ENCODE data around the gene PFN2.

PFN2 gene

DNA sequence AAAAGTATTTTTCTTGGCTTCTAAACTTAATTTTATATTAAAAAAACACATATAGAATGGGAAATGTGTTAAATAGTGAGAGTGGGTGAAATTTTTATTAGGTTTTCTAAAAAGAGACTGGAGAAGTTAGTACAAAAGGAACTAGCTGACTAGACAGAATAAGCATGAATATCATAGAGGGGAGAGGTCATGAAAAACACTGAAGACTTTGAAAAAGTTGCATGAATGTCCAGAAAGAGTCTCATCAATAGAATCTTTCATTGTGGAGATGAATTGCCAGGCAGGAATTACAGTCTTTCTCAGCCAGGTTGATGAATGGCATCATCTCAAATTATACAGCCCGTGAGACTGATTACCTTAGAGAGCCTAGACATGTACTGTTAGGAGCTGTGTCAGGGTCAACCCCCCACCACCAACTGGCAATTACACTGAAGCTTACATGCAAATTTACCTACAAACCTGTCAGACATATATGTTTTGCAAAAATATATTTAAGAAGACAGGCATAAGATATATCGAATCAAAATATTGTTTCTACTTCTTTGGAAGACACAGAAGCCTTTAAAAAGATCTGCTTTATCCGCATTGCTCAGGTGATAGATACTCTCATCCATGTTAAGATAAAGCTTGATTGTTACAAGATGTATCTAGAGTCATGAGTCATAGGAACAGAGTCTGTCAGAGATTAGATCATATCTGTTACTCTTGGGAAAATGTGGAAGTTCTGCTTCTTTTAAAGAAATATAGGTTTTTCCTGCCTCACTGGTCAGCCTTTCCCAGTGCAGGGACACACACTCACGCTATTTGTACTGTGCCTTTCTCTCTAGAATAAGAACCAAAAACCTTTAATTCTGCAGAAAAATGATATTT is 34.8 kb upstream of the PFN2 start:
- no peaks in the 10 kb centered on the region for H3K27me3 ChIP-seq (ENCODE audit: insufficient read depth, low read depth, severe bottlenecking)
- TF ChIP-seq, protein P1, sequence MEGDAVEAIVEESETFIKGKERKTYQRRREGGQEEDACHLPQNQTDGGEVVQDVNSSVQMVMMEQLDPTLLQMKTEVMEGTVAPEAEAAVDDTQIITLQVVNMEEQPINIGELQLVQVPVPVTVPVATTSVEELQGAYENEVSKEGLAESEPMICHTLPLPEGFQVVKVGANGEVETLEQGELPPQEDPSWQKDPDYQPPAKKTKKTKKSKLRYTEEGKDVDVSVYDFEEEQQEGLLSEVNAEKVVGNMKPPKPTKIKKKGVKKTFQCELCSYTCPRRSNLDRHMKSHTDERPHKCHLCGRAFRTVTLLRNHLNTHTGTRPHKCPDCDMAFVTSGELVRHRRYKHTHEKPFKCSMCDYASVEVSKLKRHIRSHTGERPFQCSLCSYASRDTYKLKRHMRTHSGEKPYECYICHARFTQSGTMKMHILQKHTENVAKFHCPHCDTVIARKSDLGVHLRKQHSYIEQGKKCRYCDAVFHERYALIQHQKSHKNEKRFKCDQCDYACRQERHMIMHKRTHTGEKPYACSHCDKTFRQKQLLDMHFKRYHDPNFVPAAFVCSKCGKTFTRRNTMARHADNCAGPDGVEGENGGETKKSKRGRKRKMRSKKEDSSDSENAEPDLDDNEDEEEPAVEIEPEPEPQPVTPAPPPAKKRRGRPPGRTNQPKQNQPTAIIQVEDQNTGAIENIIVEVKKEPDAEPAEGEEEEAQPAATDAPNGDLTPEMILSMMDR (IDR thresholded peaks at IDR 0.05; ENCODE audit: low read depth, low read length) = no peak

DNA sequence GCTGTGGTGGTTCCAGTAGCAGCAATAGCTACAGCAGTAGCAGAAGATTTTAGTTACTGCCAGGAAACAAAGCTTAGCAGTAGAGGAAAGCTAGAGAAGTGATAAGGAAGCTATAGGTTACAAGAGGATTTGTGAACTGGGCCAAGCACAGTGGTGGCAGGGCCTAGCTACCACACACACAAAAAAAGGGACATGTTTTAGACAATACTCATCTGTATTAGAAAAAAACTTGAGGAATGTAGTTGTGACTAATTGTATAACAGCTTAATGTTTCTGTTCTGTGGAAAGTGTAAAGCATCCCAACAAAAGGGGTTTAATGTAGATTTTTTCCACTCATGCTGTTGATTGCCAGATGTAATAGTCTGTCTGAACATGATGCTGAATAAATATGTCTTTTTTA is 29.9 kb upstream of the PFN2 start:
- Histone ChIP-seq H3K9me3 (ENCODE audit: severe bottlenecking) (peaks cover 2% of the 10 kb centered on the region), H3K27ac (no peak overlapping the region), H3K27me3 (ENCODE audit: insufficient read depth, low read depth, severe bottlenecking) (no peaks in the 10 kb centered on the region), H3K36me3 (no peaks in the 10 kb centered on the region), H3K4me3 (ENCODE audit: low read depth, low read length) (no peak overlapping the region)
- DNase-seq = no peak
- TF ChIP-seq, protein P1 (IDR thresholded peaks at IDR 0.05; ENCODE audit: low read depth, low read length) = no peak

More for the DNA sequence above, 34.8 kb upstream of the PFN2 start:
- no peak overlapping the region for H3K27ac ChIP-seq
- H3K4me3 ChIP-seq (ENCODE audit: low read depth, low read length) = no peak overlapping the region
- DNase-seq = no peak
- no peaks in the 10 kb centered on the region for H3K9me3 ChIP-seq (ENCODE audit: severe bottlenecking)
- no peaks in the 10 kb centered on the region for H3K36me3 ChIP-seq

DNA sequence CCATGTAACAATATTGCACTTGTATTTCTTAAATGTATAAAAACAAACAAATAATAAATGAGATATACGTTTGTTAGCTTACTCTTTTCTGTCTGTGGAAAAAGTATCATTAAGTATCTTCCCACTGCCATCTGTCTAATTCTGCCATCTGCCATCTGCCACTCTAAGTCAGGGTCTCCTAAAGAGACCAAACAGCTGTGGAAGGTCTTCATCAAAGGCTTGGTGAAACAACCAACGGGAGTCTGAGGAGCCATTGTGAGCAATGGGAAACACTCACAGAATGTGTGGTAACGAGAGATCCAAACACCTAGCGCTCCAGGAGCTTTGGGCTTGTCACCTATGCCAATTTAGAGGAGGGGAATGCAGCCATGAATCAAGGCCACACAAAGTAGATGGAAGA is 28.7 kb upstream of the PFN2 start:
- H3K4me3 ChIP-seq (ENCODE audit: low read depth, low read length) = no peak overlapping the region

DNA sequence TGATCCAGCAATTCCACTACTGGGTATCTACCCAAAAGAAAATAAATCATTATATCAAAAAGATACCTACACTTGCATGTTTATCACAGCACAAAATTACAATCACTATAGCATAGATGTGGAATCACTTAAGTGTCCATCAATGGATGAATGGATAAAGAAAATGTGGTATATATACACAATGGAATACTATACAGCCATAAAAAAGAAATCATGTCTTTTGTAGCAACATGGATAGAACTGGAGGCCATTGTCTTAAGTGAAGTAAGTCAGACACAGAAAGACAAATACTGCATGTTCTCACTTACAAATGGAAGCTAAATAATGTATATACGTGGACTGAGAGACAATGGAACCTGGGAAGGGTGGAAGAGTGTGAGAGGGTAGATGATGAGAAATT is 28.3 kb upstream of the PFN2 start:
- TF ChIP-seq, protein P1 (IDR thresholded peaks at IDR 0.05; ENCODE audit: low read depth, low read length) = no peak
- H3K36me3 ChIP-seq = no peaks in the 10 kb centered on the region
- no peak overlapping the region for H3K27ac ChIP-seq
- H3K9me3 ChIP-seq (ENCODE audit: severe bottlenecking) = peaks cover 9% of the 10 kb centered on the region
- no peaks in the 10 kb centered on the region for H3K27me3 ChIP-seq (ENCODE audit: insufficient read depth, low read depth, severe bottlenecking)
- no peak for DNase-seq
- no peak overlapping the region for H3K4me3 ChIP-seq (ENCODE audit: low read depth, low read length)

More for the DNA sequence above, 28.7 kb upstream of the PFN2 start:
- no peak for DNase-seq
- no peaks in the 10 kb centered on the region for H3K36me3 ChIP-seq
- peaks cover 7% of the 10 kb centered on the region for H3K9me3 ChIP-seq (ENCODE audit: severe bottlenecking)
- TF ChIP-seq, protein P1 (IDR thresholded peaks at IDR 0.05; ENCODE audit: low read depth, low read length) = no peak
- H3K27ac ChIP-seq = no peak overlapping the region
- no peaks in the 10 kb centered on the region for H3K27me3 ChIP-seq (ENCODE audit: insufficient read depth, low read depth, severe bottlenecking)

DNA sequence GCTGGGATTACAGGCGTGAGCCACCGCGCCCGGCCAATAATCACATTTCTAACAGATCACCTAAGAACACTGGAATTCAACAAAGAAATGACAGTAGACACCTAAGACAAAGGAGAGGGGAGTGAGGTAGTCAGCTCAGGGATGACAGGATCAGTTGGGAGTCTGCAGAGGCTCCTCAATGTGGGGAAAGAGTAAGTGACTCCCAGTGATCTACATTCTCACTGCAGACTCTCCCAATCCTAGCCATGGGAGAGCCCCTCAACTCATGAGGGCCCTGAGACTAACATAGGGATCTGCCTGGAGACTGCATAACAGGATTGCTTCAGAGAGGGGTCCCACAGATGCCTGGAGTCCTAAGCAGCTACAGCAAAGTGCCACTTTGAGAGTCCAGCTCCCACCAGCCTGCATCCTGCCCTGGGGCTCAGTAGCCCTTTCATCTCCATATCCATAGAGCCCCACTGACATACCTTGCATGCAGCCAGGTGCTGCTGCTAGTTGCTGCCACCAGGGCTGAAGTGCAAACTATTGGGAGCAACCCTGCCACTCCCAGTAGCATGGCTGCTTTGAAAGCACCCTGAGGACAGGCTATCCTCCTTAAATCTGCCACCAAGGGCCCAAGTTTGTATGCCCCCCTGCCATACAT is 21.8 kb upstream of the PFN2 start:
- no peak for DNase-seq
- Histone ChIP-seq H3K27ac (no peak overlapping the region), H3K9me3 (ENCODE audit: severe bottlenecking) (peaks cover 7% of the 10 kb centered on the region), H3K27me3 (ENCODE audit: insufficient read depth, low read depth, severe bottlenecking) (no peaks in the 10 kb centered on the region), H3K4me3 (ENCODE audit: low read depth, low read length) (no peak overlapping the region), H3K36me3 (no peaks in the 10 kb centered on the region)
- TF ChIP-seq, protein P1 (IDR thresholded peaks at IDR 0.05; ENCODE audit: low read depth, low read length) = no peak
